HEK293 (cell line): ENCODE measurements around the gene BAX.

Experiments used
- HOXD13 ChIP-seq: sonication (generic); formaldehyde crosslinking; IDR thresholded peaks from 2 replicates; pipeline ENCODE4 v1.8.0; 2022; ENCODE audit warnings: missing genetic modification reagents, borderline replicate concordance
- PRDM1 ChIP-seq: fragments of 450-650 bp; formaldehyde crosslinking; IDR thresholded peaks from 2 replicates; pipeline ENCODE4; 2016; ENCODE audit warnings: missing biosample characterization, missing genetic modification characterization
- SP7 ChIP-seq: fragments of 450-650 bp; formaldehyde crosslinking; IDR thresholded peaks from 2 replicates; pipeline ENCODE4 v1.5.1; 2016; ENCODE audit warnings: missing biosample characterization, missing genetic modification characterization
- TSHZ1 ChIP-seq: fragments of 450-650 bp; formaldehyde crosslinking; IDR thresholded peaks from 2 replicates; pipeline ENCODE4 v1.5.1; 2016; ENCODE audit warnings: missing biosample characterization, missing genetic modification characterization, borderline replicate concordance
- YY1 ChIP-seq: fragments of 450-650 bp; formaldehyde crosslinking; IDR thresholded peaks from 2 replicates; pipeline ENCODE4 v1.5.1; 2018; ENCODE audit warnings: missing biosample characterization, missing genetic modification characterization
- ZBTB48 ChIP-seq: fragments of 450-650 bp; formaldehyde crosslinking; IDR thresholded peaks from 2 replicates; pipeline ENCODE4 v1.5.1; 2016; ENCODE audit warnings: missing biosample characterization, missing genetic modification characterization
- ZBTB8A ChIP-seq: fragments of 450-650 bp; formaldehyde crosslinking; IDR thresholded peaks from 2 replicates; pipeline ENCODE4 v1.5.1; 2016; ENCODE audit warnings: missing biosample characterization, missing genetic modification characterization
- ZNF146 ChIP-seq: fragments of 450-650 bp; formaldehyde crosslinking; IDR thresholded peaks from 2 replicates; pipeline ENCODE4 v1.5.1; 2016; ENCODE audit warnings: missing biosample characterization, missing genetic modification characterization
- ZNF16 ChIP-seq: fragments of 450-650 bp; formaldehyde crosslinking; IDR thresholded peaks from 2 replicates; pipeline ENCODE4 v1.5.1; 2016; ENCODE audit warnings: low read depth, missing biosample characterization, missing genetic modification characterization
- ZNF184 ChIP-seq: fragments of 450-650 bp; IDR thresholded peaks from 2 replicates; pipeline ENCODE4 v1.5.1; 2018; ENCODE audit warnings: missing biosample characterization, mild to moderate bottlenecking, missing genetic modification characterization
- ZNF211 ChIP-seq: fragments of 450-650 bp; formaldehyde crosslinking; IDR thresholded peaks from 2 replicates; pipeline ENCODE4 v1.5.1; 2016; ENCODE audit warnings: low read depth, missing biosample characterization, missing genetic modification characterization
- ZNF214 ChIP-seq: fragments of 450-650 bp; formaldehyde crosslinking; IDR thresholded peaks from 2 replicates; pipeline ENCODE4 v1.5.1; 2017; ENCODE audit warnings: missing biosample characterization, mild to moderate bottlenecking, missing genetic modification characterization, borderline replicate concordance
- ZNF221 ChIP-seq: fragments of 450-650 bp; formaldehyde crosslinking; IDR thresholded peaks from 2 replicates; pipeline ENCODE4 v1.5.1; 2017; ENCODE audit warnings: missing biosample characterization, missing genetic modification characterization, borderline replicate concordance
- ZNF266 ChIP-seq: fragments of 450-650 bp; formaldehyde crosslinking; IDR thresholded peaks from 2 replicates; pipeline ENCODE4 v1.5.1; 2016; ENCODE audit warnings: missing biosample characterization, missing genetic modification characterization, low read depth
- ZNF335 ChIP-seq: fragments of 450-650 bp; formaldehyde crosslinking; conservative IDR thresholded peaks from 2 replicates; pipeline ENCODE4 v1.5.1; 2016; ENCODE audit warnings: missing biosample characterization, missing genetic modification characterization
- ZNF37A ChIP-seq: fragments of 450-650 bp; IDR thresholded peaks from 2 replicates; pipeline ENCODE4 v1.5.1; 2018; ENCODE audit warnings: missing biosample characterization, missing genetic modification characterization
- ZNF391 ChIP-seq: fragments of 450-650 bp; formaldehyde crosslinking; IDR thresholded peaks from 2 replicates; pipeline ENCODE4 v1.5.1; 2016; ENCODE audit warnings: low read depth, missing biosample characterization, missing genetic modification characterization, borderline replicate concordance
- ZNF404 ChIP-seq: fragments of 450-650 bp; formaldehyde crosslinking; IDR thresholded peaks from 2 replicates; pipeline ENCODE4 v1.5.1; 2017; ENCODE audit warnings: missing biosample characterization, missing genetic modification characterization
- ZNF473 ChIP-seq: fragments of 450-650 bp; formaldehyde crosslinking; IDR thresholded peaks from 2 replicates; pipeline ENCODE4 v1.5.1; 2017; ENCODE audit warnings: missing biosample characterization, missing genetic modification characterization
- ZNF48 ChIP-seq: fragments of 450-650 bp; formaldehyde crosslinking; IDR thresholded peaks from 2 replicates; pipeline ENCODE4 v1.5.1; 2016; ENCODE audit warnings: missing biosample characterization, missing genetic modification characterization
- ZNF501 ChIP-seq: fragments of 450-650 bp; formaldehyde crosslinking; IDR thresholded peaks from 2 replicates; pipeline ENCODE4 v1.5.1; 2016; ENCODE audit warnings: missing biosample characterization, missing genetic modification characterization
- ZNF548 ChIP-seq: fragments of 450-650 bp; formaldehyde crosslinking; IDR thresholded peaks from 2 replicates; pipeline ENCODE4 v1.5.1; 2016; ENCODE audit warnings: missing biosample characterization, missing genetic modification characterization
- ZNF558 ChIP-seq: fragments of 450-650 bp; formaldehyde crosslinking; IDR thresholded peaks from 2 replicates; pipeline ENCODE4 v1.5.1; 2016; ENCODE audit warnings: missing biosample characterization, missing genetic modification characterization
- ZNF560 ChIP-seq: fragments of 450-650 bp; formaldehyde crosslinking; IDR thresholded peaks from 2 replicates; pipeline ENCODE4 v1.5.1; 2017; ENCODE audit warnings: missing biosample characterization, missing genetic modification characterization, borderline replicate concordance
- ZNF561 ChIP-seq: fragments of 450-650 bp; IDR thresholded peaks from 2 replicates; pipeline ENCODE4 v1.5.1; 2018; ENCODE audit warnings: missing biosample characterization, missing genetic modification characterization, borderline replicate concordance
- ZNF571 ChIP-seq: fragments of 450-650 bp; formaldehyde crosslinking; IDR thresholded peaks from 2 replicates; pipeline ENCODE4 v1.5.0; 2017; ENCODE audit warnings: missing biosample characterization, missing genetic modification characterization
- ZNF701 ChIP-seq: fragments of 450-650 bp; formaldehyde crosslinking; IDR thresholded peaks from 2 replicates; pipeline ENCODE4 v1.5.1; 2016; ENCODE audit warnings: missing biosample characterization, missing genetic modification characterization
- ZNF792 ChIP-seq: fragments of 450-650 bp; formaldehyde crosslinking; IDR thresholded peaks from 2 replicates; pipeline ENCODE4 v1.5.1; 2016; ENCODE audit warnings: missing biosample characterization, missing genetic modification characterization
- ZNF830 ChIP-seq: fragments of 450-650 bp; IDR thresholded peaks from 2 replicates; pipeline ENCODE4 v1.5.0; 2018; ENCODE audit warnings: missing biosample characterization, missing genetic modification characterization, low read depth, mild to moderate bottlenecking, moderate library complexity
- ZNF837 ChIP-seq: fragments of 450-650 bp; formaldehyde crosslinking; IDR thresholded peaks from 2 replicates; pipeline ENCODE4 v1.5.1; 2016; ENCODE audit warnings: missing biosample characterization, missing genetic modification characterization
- TF ChIP-seq, protein P1 (sequence below): fragments of 450-650 bp; formaldehyde crosslinking; IDR thresholded peaks from 2 replicates; pipeline ENCODE4 v1.5.1; 2016; ENCODE audit warnings: missing biosample characterization, missing genetic modification characterization
- TF ChIP-seq, protein P2 (sequence below): fragments of 450-650 bp; formaldehyde crosslinking; IDR thresholded peaks from 2 replicates; pipeline ENCODE4 v1.5.1; 2017; ENCODE audit warnings: missing biosample characterization, missing genetic modification characterization

The BAX gene

DNA sequence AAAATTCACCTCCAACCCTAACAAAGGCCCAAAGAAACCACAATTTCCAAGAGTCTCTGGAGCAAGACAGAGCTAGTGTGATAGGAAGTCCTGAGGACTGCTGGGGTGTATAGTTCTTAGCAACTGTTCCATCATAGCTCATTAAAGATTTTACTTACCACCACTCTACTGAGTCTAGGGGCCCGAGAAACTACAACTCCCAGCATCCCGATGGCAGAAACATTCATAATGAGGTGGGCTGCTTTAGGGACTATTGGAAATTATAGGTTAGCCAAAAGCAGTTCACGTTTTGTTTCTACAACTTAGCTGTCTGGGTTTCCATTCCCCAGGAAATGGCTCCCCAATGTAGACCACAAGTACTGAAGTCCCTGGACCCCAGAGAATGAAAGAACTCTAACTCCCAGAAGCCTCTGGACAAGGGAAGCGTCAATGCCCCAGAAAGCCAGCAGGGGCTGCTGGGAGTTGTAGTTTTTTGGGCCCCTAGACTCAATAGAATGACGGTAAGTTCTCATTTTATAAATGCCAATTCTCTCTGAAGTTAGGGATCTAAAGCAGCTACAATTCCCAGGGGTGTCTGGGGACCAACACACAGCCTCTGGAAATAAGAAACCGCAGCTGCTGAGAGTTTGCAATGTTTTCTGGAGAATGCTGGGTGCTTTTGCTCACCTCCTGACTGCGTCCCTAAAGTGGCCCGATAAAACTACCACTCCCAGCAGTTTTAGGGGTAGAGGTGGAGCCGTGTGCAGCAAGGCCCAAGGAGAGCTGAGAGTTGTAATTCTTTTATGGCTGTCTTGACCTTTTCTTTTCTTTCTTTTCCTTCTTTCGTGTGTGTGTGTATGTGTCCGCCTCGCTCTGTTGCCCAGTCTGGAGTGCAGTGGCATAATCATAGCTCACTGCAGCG lies 21.5 kb downstream of the BAX start (continued):
- TF ChIP-seq, protein P1, sequence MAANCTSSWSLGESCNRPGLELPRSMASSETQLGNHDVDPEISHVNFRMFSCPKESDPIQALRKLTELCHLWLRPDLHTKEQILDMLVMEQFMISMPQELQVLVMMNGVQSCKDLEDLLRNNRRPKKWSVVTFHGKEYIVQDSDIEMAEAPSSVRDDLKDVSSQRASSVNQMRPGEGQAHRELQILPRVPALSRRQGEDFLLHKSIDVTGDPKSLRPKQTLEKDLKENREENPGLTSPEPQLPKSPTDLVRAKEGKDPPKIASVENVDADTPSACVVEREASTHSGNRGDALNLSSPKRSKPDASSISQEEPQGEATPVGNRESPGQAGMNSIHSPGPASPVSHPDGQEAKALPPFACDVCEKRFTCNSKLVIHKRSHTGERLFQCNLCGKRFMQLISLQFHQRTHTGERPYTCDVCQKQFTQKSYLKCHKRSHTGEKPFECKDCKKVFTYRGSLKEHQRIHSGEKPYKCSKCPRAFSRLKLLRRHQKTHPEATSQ (tag by site-specific recombination) = no peak
- TF ChIP-seq ZNF473 (tag by site-specific recombination) (no peak), ZNF561 (0 out of 2 replicates have a peak, but pooled peaks have one; percentile 44), ZNF211 (tag by site-specific recombination) (no peak), ZNF792 (tag by site-specific recombination) (no peak), ZNF335 (tag by site-specific recombination) (peak; percentile 62), YY1 (tag by site-specific recombination) (no peak), ZNF501 (no peak), ZNF830 (tag by site-specific recombination) (no peak), ZNF548 (tag by site-specific recombination) (no peak), ZNF266 (tag by site-specific recombination) (no peak), ZBTB48 (tag by site-specific recombination) (peak; percentile 55; the same call in 1 of the 2 replicates), ZNF701 (tag by site-specific recombination) (no peak), ZNF558 (tag by site-specific recombination) (no peak), ZNF184 (tag by site-specific recombination) (no peak), PRDM1 (tag by site-specific recombination) (no peak), ZNF221 (no peak), ZNF16 (tag by site-specific recombination) (no peak), ZNF214 (tag by site-specific recombination) (no peak), HOXD13 (CRISPR knock-in tag) (no peak), ZNF837 (tag by site-specific recombination) (no peak), ZNF560 (tag by site-specific recombination) (no peak), ZNF37A (peak; percentile 98), ZNF391 (tag by site-specific recombination) (no peak), TSHZ1 (tag by site-specific recombination) (no peak), ZNF404 (tag by site-specific recombination) (no peak), ZNF146 (tag by site-specific recombination) (no peak), SP7 (tag by site-specific recombination) (0 out of 2 replicates have a peak, but pooled peaks have one; percentile 13), ZNF48 (no peak), ZBTB8A (tag by site-specific recombination) (no peak), ZNF571 (tag by site-specific recombination) (no peak)
- TF ChIP-seq, protein P2, sequence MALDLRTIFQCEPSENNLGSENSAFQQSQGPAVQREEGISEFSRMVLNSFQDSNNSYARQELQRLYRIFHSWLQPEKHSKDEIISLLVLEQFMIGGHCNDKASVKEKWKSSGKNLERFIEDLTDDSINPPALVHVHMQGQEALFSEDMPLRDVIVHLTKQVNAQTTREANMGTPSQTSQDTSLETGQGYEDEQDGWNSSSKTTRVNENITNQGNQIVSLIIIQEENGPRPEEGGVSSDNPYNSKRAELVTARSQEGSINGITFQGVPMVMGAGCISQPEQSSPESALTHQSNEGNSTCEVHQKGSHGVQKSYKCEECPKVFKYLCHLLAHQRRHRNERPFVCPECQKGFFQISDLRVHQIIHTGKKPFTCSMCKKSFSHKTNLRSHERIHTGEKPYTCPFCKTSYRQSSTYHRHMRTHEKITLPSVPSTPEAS (tag by site-specific recombination) = no peak
